HepG2 (cell line): ENCODE results near the gene PPP1R18. TPM values are rescaled to one million over a fixed set of nuclear protein-coding genes. Genes with fewer than 3 reads are reported as not detected.

ENCODE experiments used
- E2F1 ChIP-seq: sonication (generic); formaldehyde crosslinking; IDR thresholded peaks from 2 replicates; pipeline ENCODE4 v1.5.0; 2020; ENCODE audit warnings: missing genetic modification reagents
- EED ChIP-seq: sonication (generic); formaldehyde crosslinking; IDR thresholded peaks from 2 replicates; pipeline ENCODE4 v1.5.0; 2020; ENCODE audit warnings: mild to moderate bottlenecking, missing genetic modification reagents
- FOXA3 ChIP-seq: IDR thresholded peaks from 2 replicates; pipeline ENCODE4 v1.6.1; 2016; ENCODE audit warnings: missing genetic modification reagents, missing compliant biosample characterization
- HOMEZ ChIP-seq: IDR thresholded peaks from 2 replicates; pipeline ENCODE4 v1.6.1; 2016; ENCODE audit warnings: low read depth
- KLF15 ChIP-seq: sonication (generic); formaldehyde crosslinking; IDR thresholded peaks from 2 replicates; pipeline ENCODE4 v1.8.1; 2023; ENCODE audit warnings: borderline replicate concordance, mild to moderate bottlenecking, inconsistent platforms, missing genetic modification reagents, mixed read lengths
- NFAT5 ChIP-seq: sonication (generic); formaldehyde crosslinking; IDR thresholded peaks from 2 replicates; pipeline ENCODE4 v1.4.0; 2020; ENCODE audit warnings: missing genetic modification reagents
- RFX5 ChIP-seq: IDR thresholded peaks from 2 replicates; pipeline ENCODE4 v1.6.1; 2011; ENCODE audit warnings: low read depth, low read length, improper control_type of control experiment
- SNRNP70 ChIP-seq: fragments of 200-400 bp; formaldehyde crosslinking; IDR thresholded peaks from 2 replicates; pipeline ENCODE4 v1.6.1; 2017; ENCODE audit warnings: mild to moderate bottlenecking, low read depth, low read length, moderate library complexity
- SRF ChIP-seq: IDR thresholded peaks from 2 replicates; pipeline ENCODE4 v1.6.1; 2011; ENCODE audit warnings: mild to moderate bottlenecking, low read depth, low read length, moderate library complexity
- SRY ChIP-seq: sonication (generic); formaldehyde crosslinking; IDR thresholded peaks from 2 replicates; pipeline ENCODE4 v1.8.0; 2022; ENCODE audit warnings: mild to moderate bottlenecking, missing genetic modification reagents
- TAF15 ChIP-seq: fragments of 200-400 bp; formaldehyde crosslinking; IDR thresholded peaks from one replicate; pipeline ENCODE4 v1.6.1; 2018; ENCODE audit warnings: mild to moderate bottlenecking, low read depth, low read length; ENCODE audit not compliant: poor library complexity, severe bottlenecking
- TGIF2 ChIP-seq: IDR thresholded peaks from 2 replicates; pipeline ENCODE4 v1.6.1; 2016; ENCODE audit warnings: control low read depth, missing compliant biosample characterization
- UBTF ChIP-seq: sonication (generic); formaldehyde crosslinking; IDR thresholded peaks from 2 replicates; pipeline ENCODE4 v1.4.0; 2020; ENCODE audit warnings: mild to moderate bottlenecking, missing genetic modification reagents
- ZBTB43 ChIP-seq: sonication (generic); formaldehyde crosslinking; conservative IDR thresholded peaks from 2 replicates; pipeline ENCODE4 v1.4.0; 2020; ENCODE audit warnings: missing genetic modification reagents
- ZFAT ChIP-seq: sonication (generic); formaldehyde crosslinking; conservative IDR thresholded peaks from 2 replicates; pipeline ENCODE4 v1.8.1; 2023; ENCODE audit warnings: missing genetic modification reagents, inconsistent platforms
- ZNF576 ChIP-seq: sonication (generic); formaldehyde crosslinking; IDR thresholded peaks from 2 replicates; pipeline ENCODE4 v1.4.0; 2020; ENCODE audit warnings: mild to moderate bottlenecking, missing genetic modification reagents
- ZZZ3 ChIP-seq: sonication (generic); formaldehyde crosslinking; IDR thresholded peaks from 2 replicates; pipeline ENCODE4 v1.4.0; 2020; ENCODE audit warnings: missing genetic modification reagents, mild to moderate bottlenecking, borderline replicate concordance
- polyA plus RNA-seq, 8 experiments: library from polyadenylated mRNA; depleted of rRNA in 3 of 8; stranded (reverse) in 7 of 8; unstranded in 1 of 8; fragments of >200 nt; fragmentation: Illumina TruSeq in 4 of 8; extraction: Trizol in 4 of 8; gene quantifications; 2 replicates each; pipeline versions ENCODE4 v1.2.1 to v1.2.3, GENCODE V29; 2011 to 2016; ENCODE audit warnings: low read depth in 4 of 8, missing spikeins in 1 of 8, mixed read lengths in 1 of 8; ENCODE audit not compliant: insufficient read depth in 1 of 8
- total RNA-seq, 5 experiments: library from RNA; depleted of rRNA; stranded (reverse); fragments of >200 nt; fragmentation: Illumina TruSeq; extraction: Trizol; gene quantifications; 2 replicates each; pipeline ENCODE4 v1.2.3, GENCODE V29; 2016; ENCODE audit warnings: low read depth in 1 of 5

PPP1R18 gene
- total and polyA plus RNA-seq, 2 of the 13 experiments (the other 11 are each of a cell fraction or from before 2014, with no cell fraction given), result 4.9 to 9.2 TPM

- TF ChIP-seq HOMEZ (peak; percentile 95), E2F1 (CRISPR knock-in tag) (peak; percentile 100), EED (peak; percentile 52; the same call in 1 of the 2 replicates), ZNF576 (no peak), UBTF (CRISPR knock-in tag) (peak; percentile 80), TAF15 (peak; percentile 40), KLF15 (no peak; the same call in 1 of the 2 replicates), RFX5 (peak; percentile 62), FOXA3 (CRISPR knock-in tag) (peak; percentile 80), SRY (peak; percentile 88; the same call in 1 of the 2 replicates), SRF (peak; percentile 4; the same call in 1 of the 2 replicates), NFAT5 (CRISPR knock-in tag) (no peak), ZBTB43 (CRISPR knock-in tag) (peak; percentile 87), TGIF2 (CRISPR knock-in tag) (peak; percentile 98), ZFAT (no peak), ZZZ3 (CRISPR knock-in tag) (peak; percentile 97), SNRNP70 (no peak)
These were observed 30.8 kb upstream of the PPP1R18 start, which contains the start of gene MDC1 (continued) for GRCh38 chr6:30717129-30717844.
